Gastrocnemius medialis (tissue), 4 donors: ENCODE results near the gene ZNF784. TPM values are rescaled to one million over a fixed set of nuclear protein-coding genes. Genes with fewer than 3 reads are reported as not detected.

Experiments
- ATAC-seq, 2 donors: fragments of 150-250 bp; one replicate each; pipeline ENCODE4 v1.9.1; 2016
- DNase-seq, 2 donors: peaks; one replicate each; pipeline ENCODE4 v3.0.0-alpha.2; 2019
- H3K27ac ChIP-seq, 4 donors: fragments of 200-600 bp; sonication (generic); 1 replicate in 1 of 4; 2 replicates in 3 of 4; pipeline ENCODE4 v1.5.1; 2016 to 2018; ENCODE audit warnings: mild to moderate bottlenecking in 2 of 4, moderate library complexity in 1 of 4
- H3K27me3 ChIP-seq, 3 donors: fragments of 200-600 bp; sonication (generic) in 2 of 3; 1 replicate in 1 of 3; 2 replicates in 2 of 3; pipeline versions ENCODE4 v1.5.1 to v1.6.0; 2016 to 2019; ENCODE audit warnings: mild to moderate bottlenecking in 1 of 3, moderate library complexity in 1 of 3
- H3K36me3 ChIP-seq, 2 donors: fragments of 200-600 bp; sonication (generic) in 1 of 2; one replicate each; pipeline ENCODE4 v1.5.1; 2017 to 2018
- H3K4me1 ChIP-seq, 2 donors: fragments of 200-600 bp; sonication (generic) in 1 of 2; one replicate each; pipeline ENCODE4 v1.5.1; 2016 to 2017; ENCODE audit warnings: mild to moderate bottlenecking in 2 of 2
- H3K4me3 ChIP-seq, 4 donors: fragments of 200-600 bp; sonication (generic) in 3 of 4; 1 replicate in 1 of 4; 2 replicates in 3 of 4; pipeline ENCODE4 v1.5.1; 2016 to 2019; ENCODE audit warnings: mild to moderate bottlenecking in 2 of 4
- H3K9me3 ChIP-seq, 3 donors: fragments of 200-600 bp; sonication (generic) in 2 of 3; 1 replicate in 1 of 3; 2 replicates in 2 of 3; pipeline ENCODE4 v1.5.1; 2016 to 2019
- POLR2A ChIP-seq, 2 donors: fragments of 450-650 bp; IDR thresholded peaks; one replicate each; pipeline ENCODE4 v1.6.1; 2017; ENCODE audit warnings: antibody characterized with exemption in 2 of 2, mild to moderate bottlenecking in 2 of 2, moderate library complexity in 2 of 2
- in situ Hi-C, 4 donors: fragments of 200-750 bp; cut with MboI; loops; one replicate each; pipeline versions ENCODE4 v1.15.0 to v1.8.0; 2017; ENCODE audit warnings: low sequenced_read_pairs in 4 of 4
- intact Hi-C: fragments of 100-400 bp; cut with DNase I; formaldehyde crosslinking; loops from one replicate; pipeline ENCODE4 v1.15.1; 2023; ENCODE audit warnings: low total_unique reads
- total RNA-seq, 4 donors: library from RNA; depleted of rRNA; stranded (reverse); fragments of >200 nt; gene quantifications; one replicate each; pipeline versions ENCODE4 v1.1.0 to v1.2.3, GENCODE V29; 2016
- TF ChIP-seq, protein P1 (sequence below), 5 experiments: fragments of 450-650 bp in 3 of 5; fragments of 200-600 bp in 2 of 5; sonication (generic) in 2 of 5; IDR thresholded peaks in 4 of 5; conservative IDR thresholded peaks in 1 of 5; 1 replicate in 4 of 5; 2 replicates in 1 of 5; pipeline ENCODE4 v1.5.1; 2016 to 2019; ENCODE audit warnings: antibody characterized with exemption in 5 of 5, mild to moderate bottlenecking in 3 of 5, moderate library complexity in 3 of 5

The ZNF784 gene
- total RNA-seq, 4 donors from 2014 or later = 6.0 to 10.0 (median 8.2) TPM

DNA sequence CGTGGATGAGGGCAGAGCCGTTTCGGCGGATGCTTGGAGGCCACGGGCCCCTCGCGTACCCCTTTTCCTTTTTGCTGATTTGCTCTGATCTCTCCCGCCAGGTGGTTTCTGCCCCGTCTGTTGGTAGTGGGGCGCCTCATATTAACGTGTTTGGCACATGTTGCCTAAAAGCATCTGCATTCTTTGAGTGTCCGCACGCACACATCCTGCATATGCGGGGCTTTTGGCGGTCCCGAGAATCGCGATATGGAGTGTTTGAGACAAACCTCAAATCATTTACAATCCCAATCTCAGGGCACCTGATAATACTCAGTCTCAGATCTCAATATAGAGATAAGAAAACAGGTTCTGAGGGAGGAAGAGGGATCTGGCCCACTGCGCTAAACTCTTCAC, 31.3 kb upstream of the ZNF784 start:
- peak overlapping the region; percentile 98 to 100 (median 99) for H3K27ac ChIP-seq
- intact Hi-C loops = loop anchor here (1.0 to 2.0 kb wide), 3 partner anchors 20 to 466 kb away; partner anchors contain the start of genes EPN1, ZNF784 and ZNF787
- H3K9me3 ChIP-seq = no peaks in the 10 kb centered on the region
- peaks cover 0 to 9% of the 10 kb centered on the region in 2 donors for H3K36me3 ChIP-seq
- in situ Hi-C loops = no loop called here
- H3K4me1 ChIP-seq = peaks cover 36 to 47% of the 10 kb centered on the region in 2 donors
- H3K27me3 ChIP-seq = no peaks in the 10 kb centered on the region
- ATAC-seq (no peak), DNase-seq (no peak)
- peak overlapping the region; percentile 75 to 98 (median 90) for H3K4me3 ChIP-seq
- TF ChIP-seq, protein P1, sequence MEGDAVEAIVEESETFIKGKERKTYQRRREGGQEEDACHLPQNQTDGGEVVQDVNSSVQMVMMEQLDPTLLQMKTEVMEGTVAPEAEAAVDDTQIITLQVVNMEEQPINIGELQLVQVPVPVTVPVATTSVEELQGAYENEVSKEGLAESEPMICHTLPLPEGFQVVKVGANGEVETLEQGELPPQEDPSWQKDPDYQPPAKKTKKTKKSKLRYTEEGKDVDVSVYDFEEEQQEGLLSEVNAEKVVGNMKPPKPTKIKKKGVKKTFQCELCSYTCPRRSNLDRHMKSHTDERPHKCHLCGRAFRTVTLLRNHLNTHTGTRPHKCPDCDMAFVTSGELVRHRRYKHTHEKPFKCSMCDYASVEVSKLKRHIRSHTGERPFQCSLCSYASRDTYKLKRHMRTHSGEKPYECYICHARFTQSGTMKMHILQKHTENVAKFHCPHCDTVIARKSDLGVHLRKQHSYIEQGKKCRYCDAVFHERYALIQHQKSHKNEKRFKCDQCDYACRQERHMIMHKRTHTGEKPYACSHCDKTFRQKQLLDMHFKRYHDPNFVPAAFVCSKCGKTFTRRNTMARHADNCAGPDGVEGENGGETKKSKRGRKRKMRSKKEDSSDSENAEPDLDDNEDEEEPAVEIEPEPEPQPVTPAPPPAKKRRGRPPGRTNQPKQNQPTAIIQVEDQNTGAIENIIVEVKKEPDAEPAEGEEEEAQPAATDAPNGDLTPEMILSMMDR (IDR thresholded peaks at IDR 0.05 in 4 of 5, conservative IDR thresholded peaks at IDR 0.05 in 1 of 5) = no peak
- TF ChIP-seq POLR2A (IDR thresholded peaks at IDR 0.05) = no peak

DNA sequence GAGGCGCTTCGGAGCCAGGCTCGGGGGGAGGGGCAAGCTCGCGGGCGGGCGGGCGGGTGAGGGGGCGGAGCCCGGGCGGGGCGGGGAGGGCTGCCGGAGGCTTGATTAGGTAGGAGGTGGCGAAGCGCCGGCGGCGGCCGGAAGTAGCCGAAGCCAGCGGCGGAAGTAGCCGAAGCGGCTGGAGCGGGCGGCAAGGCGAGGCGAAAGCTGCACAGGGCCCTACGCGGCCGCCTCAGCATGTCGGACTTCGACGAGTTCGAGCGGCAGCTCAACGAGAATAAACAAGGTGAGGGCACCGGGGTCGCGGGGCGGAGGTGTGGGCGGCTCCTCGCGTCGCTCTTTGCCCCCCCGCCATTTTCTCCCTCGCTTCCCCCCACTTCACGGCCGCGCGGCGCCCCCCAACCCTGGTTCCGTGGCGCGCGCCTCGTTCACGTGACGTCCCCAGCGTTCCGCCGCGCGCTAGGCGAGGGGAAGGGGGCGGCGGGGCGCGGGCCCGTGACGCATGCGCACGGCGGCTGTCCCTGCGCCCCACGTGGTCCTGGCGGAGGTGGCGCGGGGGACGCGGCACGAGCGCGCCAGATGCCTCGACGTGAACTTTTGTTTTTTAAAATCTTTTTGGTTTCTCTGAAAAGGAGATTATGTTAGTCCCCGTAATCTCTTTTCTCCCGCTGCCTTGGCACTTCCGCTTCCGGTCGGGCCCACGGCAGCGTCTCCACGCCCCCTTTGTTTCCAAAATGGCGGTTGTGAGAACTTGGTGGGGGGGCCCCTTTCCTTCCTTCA, 30.7 kb upstream of the ZNF784 start, which contains the start of gene U2AF2:
Gene U2AF2 (plus strand): TSS at position 168 of the 780 bp plus-strand sequence. CDS start 70 bp downstream, at position 238.
- Histone ChIP-seq H3K36me3 (peaks cover 0 to 4% of the 10 kb centered on the region in 2 donors), H3K9me3 (no peaks in the 10 kb centered on the region), H3K4me1 (peaks cover 36 to 47% of the 10 kb centered on the region in 2 donors), H3K4me3 (peak within 1 kb of the TSS; percentile 75 to 98 (median 90)), H3K27ac (peak within 1 kb of the TSS; percentile 98 to 100 (median 99)), H3K27me3 (no peaks in the 10 kb centered on the region)
- DNase-seq (peak; percentile 92 to 94), ATAC-seq (peak; percentile 52 to 53)
- intact Hi-C loops (loop anchor here (1.0 to 2.0 kb wide), 6 partner anchors 20 to 466 kb away; partner anchors contain the start of genes EPN1, FIZ1, RPL28 and ZNF628), in situ Hi-C loops (no loop called here)
- TF ChIP-seq POLR2A (IDR thresholded peaks at IDR 0.05) = peak; percentile 75 to 87
- TF ChIP-seq, protein P1 (IDR thresholded peaks at IDR 0.05 in 4 of 5, conservative IDR thresholded peaks at IDR 0.05 in 1 of 5) = peak in 1 of 5 experiments; percentile 29

DNA sequence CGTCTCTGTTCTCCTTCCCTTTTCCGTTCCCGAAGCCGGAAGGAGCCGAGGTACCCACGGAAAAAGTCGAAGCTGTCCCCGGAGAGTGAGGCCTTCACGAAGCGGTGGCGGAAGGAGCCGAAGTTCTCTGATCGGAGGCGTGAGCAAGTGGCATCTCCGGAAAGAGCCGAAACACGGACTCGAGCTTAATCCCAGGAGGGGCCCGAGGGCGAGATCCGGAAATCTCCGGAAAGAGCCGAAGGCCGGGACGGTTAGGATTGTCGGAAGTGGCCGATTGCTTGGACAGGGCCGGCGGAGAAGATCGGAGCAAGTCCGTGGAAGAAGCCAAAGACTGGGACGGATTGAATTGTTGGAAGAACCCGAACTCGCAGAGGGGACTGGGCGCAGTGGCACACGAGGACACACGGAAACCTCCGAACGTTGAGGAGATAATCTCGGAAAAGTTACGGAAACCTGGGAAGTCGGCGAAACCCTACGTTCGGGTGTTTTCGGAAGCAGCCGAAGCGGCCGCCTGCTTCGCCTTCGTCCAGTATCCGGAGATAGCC, 30.0 kb upstream of the ZNF784 start:
- intact Hi-C loops = loop anchor here (1.0 to 2.0 kb wide), 4 partner anchors 30 to 269 kb away; partner anchors contain the start of genes FIZ1, RPL28, ZNF628 and ZNF784
- Histone ChIP-seq H3K27me3 (no peaks in the 10 kb centered on the region), H3K4me3 (peak overlapping the region; percentile 75 to 98 (median 90)), H3K4me1 (peaks cover 36 to 44% of the 10 kb centered on the region in 2 donors), H3K36me3 (peaks cover 0 to 4% of the 10 kb centered on the region in 2 donors), H3K27ac (peak overlapping the region; percentile 98 to 100 (median 99)), H3K9me3 (no peaks in the 10 kb centered on the region)
- TF ChIP-seq, protein P1 (IDR thresholded peaks at IDR 0.05 in 4 of 5, conservative IDR thresholded peaks at IDR 0.05 in 1 of 5) = no peak
- TF ChIP-seq POLR2A (IDR thresholded peaks at IDR 0.05) = no peak
- peak; percentile 99 to 100 for DNase-seq
- ATAC-seq = peak; percentile 76 to 77
- in situ Hi-C loops = no loop called here

DNA sequence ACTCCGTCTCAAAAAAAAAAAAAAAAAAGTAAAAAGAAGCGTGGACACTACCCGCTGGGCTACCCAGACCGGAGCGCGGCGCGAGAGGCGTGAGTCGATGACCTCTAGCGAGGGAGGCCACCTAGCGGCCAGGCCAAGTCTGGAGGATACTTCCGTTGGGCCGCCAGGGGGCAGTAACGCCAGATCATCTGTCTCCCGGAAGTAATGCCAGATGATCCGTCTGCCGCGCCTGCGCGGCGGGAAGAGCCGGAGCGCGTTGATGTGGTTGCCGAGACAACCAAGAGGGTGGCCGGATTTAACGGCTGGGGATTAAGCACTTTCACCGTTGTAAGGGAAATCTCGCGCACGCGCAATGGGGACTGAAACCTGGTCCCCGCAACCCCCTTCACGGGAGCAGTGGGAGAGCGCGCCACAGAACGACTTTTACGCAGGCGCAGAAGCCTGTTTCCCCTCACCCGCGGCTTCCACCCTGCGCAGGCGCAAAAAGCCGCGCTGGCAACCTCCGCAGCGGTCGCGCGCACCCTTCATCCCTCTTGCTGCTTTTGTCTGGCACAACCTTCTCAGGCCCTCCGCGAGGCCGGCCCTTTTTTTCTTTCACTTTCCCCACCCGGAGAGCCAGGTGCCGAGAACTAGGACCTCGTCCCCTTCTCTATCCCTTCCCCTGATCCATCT, 29.4 kb upstream of the ZNF784 start:
- TF ChIP-seq, protein P1 (IDR thresholded peaks at IDR 0.05 in 4 of 5, conservative IDR thresholded peaks at IDR 0.05 in 1 of 5) = peak; percentile 95 to 100 (median 99)
- TF ChIP-seq POLR2A (IDR thresholded peaks at IDR 0.05) = peak; percentile 88 to 91
- Histone ChIP-seq H3K4me3 (peak overlapping the region; percentile 75 to 98 (median 90)), H3K27ac (peak overlapping the region; percentile 98 to 100 (median 99)), H3K4me1 (peaks cover 34 to 44% of the 10 kb centered on the region in 2 donors), H3K27me3 (no peaks in the 10 kb centered on the region), H3K9me3 (no peaks in the 10 kb centered on the region), H3K36me3 (peaks cover 0 to 4% of the 10 kb centered on the region in 2 donors)
- DNase-seq (peak; percentile 96 to 99), ATAC-seq (peak; percentile 70 to 76)
- intact Hi-C loops (loop anchor here (1.0 to 2.0 kb wide), 5 partner anchors 21 to 268 kb away; partner anchors contain the start of genes FIZ1, RPL28, ZNF628 and ZNF784), in situ Hi-C loops (no loop called here)
